Measurements from ENCODE around the gene METTL14. TPM values are rescaled to one million over a fixed set of nuclear protein-coding genes. Genes with fewer than 3 reads are reported as not detected.

METTL14 gene
- total RNA-seq, 1 experiment from 2014 or later, result 53.8 TPM

GRCh38 chr4:118732591-118733330 is 47.6 kb downstream of the METTL14 start:
- no peak overlapping the region for H3K9ac ChIP-seq (ENCODE audit: low read length)
- ChIA-PET POLR2A (no interaction called here), RAD21 (ENCODE audit: low non-redundant PET in 1 of 2, low total read pairs in 2 of 2, uncharacterized antibody in 2 of 2, unreplicated experiment in 2 of 2) (no interaction called here), CTCF (interaction anchor here (0.7 kb wide), 1 partner anchor 13 kb away, joined by 3 read pairs; no protein-coding TSS in a partner anchor)
- H3K27me3 ChIP-seq (ENCODE audit: insufficient read depth, low read length), result no peaks in the 10 kb centered on the region
- DNase-seq (ENCODE audit: low read depth, low spot score) (no peak), ATAC-seq (no peak)
- no peak overlapping the region for H3K4me3 ChIP-seq (replicated peaks in 1 of 2; ENCODE audit: low read depth in 1 of 2, low read length in 2 of 2)
- intact Hi-C loops (cut with micrococcal nuclease), result no loop called here
- TF ChIP-seq SRF (IDR thresholded peaks at IDR 0.05; ENCODE audit: low read depth), result no peak
- no peak for TF ChIP-seq SP1 (IDR thresholded peaks at IDR 0.05; ENCODE audit: low read depth)
- no peak for TF ChIP-seq POLR2A (IDR thresholded peaks at IDR 0.05; ENCODE audit: borderline replicate concordance, extremely low read depth, insufficient read depth, insufficient read length)
- no peak for TF ChIP-seq EZH2phosphoT487 (IDR thresholded peaks at IDR 0.05; ENCODE audit: borderline replicate concordance)
- TF ChIP-seq CEBPB (IDR thresholded peaks at IDR 0.05; ENCODE audit: low read depth), result no peak
- H3K36me3 ChIP-seq (ENCODE audit: control insufficient read depth in 1 of 2, insufficient read depth in 2 of 2, low read length in 2 of 2), result peaks cover 2 to 8% of the 10 kb centered on the region in 2 experiments; a peak in 1 of 4 replicates
- no TSS peak for BruUV-seq (replicated peaks)
- no peaks in the 10 kb centered on the region for H4K20me1 ChIP-seq (ENCODE audit: insufficient read depth)
- H3K9me2 ChIP-seq (ENCODE audit: insufficient read depth), result no peaks in the 10 kb centered on the region
- H3K27ac ChIP-seq (ENCODE audit: low read depth, low read length), result no peak overlapping the region
- no peak overlapping the region for H2AFZ ChIP-seq (ENCODE audit: low read depth, low read length, poor library complexity, severe bottlenecking)
- no peak overlapping the region for H3K4me2 ChIP-seq (ENCODE audit: low read length)
- no peaks in the 10 kb centered on the region for H3K9me3 ChIP-seq (ENCODE audit: control insufficient read depth in 1 of 2, insufficient read depth in 1 of 2, low read depth in 1 of 2, low read length in 2 of 2)
- no peaks in the 10 kb centered on the region for H3K4me1 ChIP-seq (ENCODE audit: control insufficient read depth in 1 of 2, insufficient read depth in 2 of 2, low read length in 2 of 2)
- no peaks in the 10 kb centered on the region for H3K79me2 ChIP-seq (ENCODE audit: insufficient read depth, low read length)

DNA sequence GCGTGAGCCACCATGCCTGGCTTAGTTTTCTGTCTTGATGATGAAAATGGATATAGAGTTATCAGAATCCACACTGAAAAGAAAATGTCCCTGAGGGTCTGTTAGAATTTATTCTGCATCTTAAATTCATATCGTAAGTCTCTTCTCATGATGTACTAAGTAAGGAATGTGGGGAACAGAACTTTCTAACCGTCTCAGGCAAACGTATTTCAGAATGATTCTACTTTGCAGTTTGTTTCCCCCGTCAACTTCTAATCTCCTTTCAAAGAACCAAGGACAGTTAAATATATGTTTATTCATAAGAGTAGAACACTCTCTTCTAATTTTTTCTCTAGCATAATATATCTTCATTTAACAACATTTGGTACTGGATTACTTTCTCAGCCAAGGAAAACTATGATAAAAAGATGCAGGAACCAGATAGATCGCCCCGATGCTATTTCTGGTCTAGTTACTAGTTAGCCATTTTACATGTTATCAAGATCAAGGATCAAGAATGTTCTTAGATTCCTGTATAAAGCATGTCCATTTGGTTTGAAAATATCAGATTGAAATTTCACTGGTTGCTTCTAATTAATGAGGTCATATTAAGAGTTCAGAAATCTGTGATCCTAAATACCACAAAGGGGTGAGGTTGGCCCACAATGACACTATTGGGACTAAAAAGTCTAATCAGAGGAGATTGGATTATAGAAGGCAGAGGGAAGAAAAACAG is 49.5 kb downstream of the METTL14 start:
- RAD21 ChIA-PET (ENCODE audit: low non-redundant PET in 1 of 2, low total read pairs in 2 of 2, uncharacterized antibody in 2 of 2, unreplicated experiment in 2 of 2), result no interaction called here
- Histone ChIP-seq H3K4me3 (replicated peaks in 1 of 2; ENCODE audit: low read depth in 1 of 2, low read length in 2 of 2) (no peak overlapping the region), H3K27ac (ENCODE audit: low read depth, low read length) (no peak overlapping the region), H3K9me3 (ENCODE audit: control insufficient read depth in 1 of 2, insufficient read depth in 1 of 2, low read depth in 1 of 2, low read length in 2 of 2) (no peaks in the 10 kb centered on the region), H4K20me1 (ENCODE audit: insufficient read depth) (no peaks in the 10 kb centered on the region), H2AFZ (ENCODE audit: low read depth, low read length, poor library complexity, severe bottlenecking) (no peak overlapping the region), H3K4me2 (ENCODE audit: low read length) (no peak overlapping the region), H3K27me3 (ENCODE audit: insufficient read depth, low read length) (no peaks in the 10 kb centered on the region), H3K79me2 (ENCODE audit: insufficient read depth, low read length) (no peaks in the 10 kb centered on the region), H3K4me1 (ENCODE audit: control insufficient read depth in 1 of 2, insufficient read depth in 2 of 2, low read length in 2 of 2) (no peaks in the 10 kb centered on the region), H3K36me3 (ENCODE audit: control insufficient read depth in 1 of 2, insufficient read depth in 2 of 2, low read length in 2 of 2) (peaks cover 2 to 8% of the 10 kb centered on the region in 2 experiments; a peak in 2 of 4 replicates), H3K9ac (ENCODE audit: low read length) (no peak overlapping the region), H3K9me2 (ENCODE audit: insufficient read depth) (no peaks in the 10 kb centered on the region)
- CTCF ChIA-PET, result no interaction called here
- no TSS peak for BruUV-seq (replicated peaks)
- DNase-seq (ENCODE audit: low read depth, low spot score) (no peak), ATAC-seq (no peak)
- POLR2A ChIA-PET, result no interaction called here
- intact Hi-C loops (cut with micrococcal nuclease), result no loop called here
- TF ChIP-seq ZNF274 (IDR thresholded peaks at IDR 0.05; ENCODE audit: low read depth, low read length) (no peak), MAX (IDR thresholded peaks at IDR 0.05) (no peak), EZH2 (IDR thresholded peaks at IDR 0.05) (no peak), ZBTB33 (IDR thresholded peaks at IDR 0.05; ENCODE audit: extremely low read depth, insufficient replicate concordance, low read length) (no peak), POLR2AphosphoS5 (IDR thresholded peaks at IDR 0.05; ENCODE audit: low read depth, low read length) (no peak), RAD21 (IDR thresholded peaks at IDR 0.05; ENCODE audit: low read depth) (no peak), TCF7L2 (IDR thresholded peaks at IDR 0.05; ENCODE audit: borderline replicate concordance, extremely low read depth, insufficient read depth, insufficient read length) (no peak)
- TF ChIP-seq, protein P1, sequence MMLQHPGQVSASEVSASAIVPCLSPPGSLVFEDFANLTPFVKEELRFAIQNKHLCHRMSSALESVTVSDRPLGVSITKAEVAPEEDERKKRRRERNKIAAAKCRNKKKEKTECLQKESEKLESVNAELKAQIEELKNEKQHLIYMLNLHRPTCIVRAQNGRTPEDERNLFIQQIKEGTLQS (IDR thresholded peaks at IDR 0.05), result no peak

Measured in HCT116 (cell line).